AG04449 (cell line): ENCODE measurements around the gene USP21.

Experiments used
- CTCF ChIA-PET: fragments of 350-600 bp; formaldehyde crosslinking; extraction: SDS; loops from one replicate; lab custom pipeline; 2021; ENCODE audit warnings: antibody characterized with exemption; lab: Yijun Ruan, JAX
- POLR2A ChIA-PET: fragments of 400-600, 350-600 bp; formaldehyde crosslinking; extraction: SDS; loops from one replicate; lab custom pipeline; 2020; ENCODE audit warnings: antibody characterized with exemption, inconsistent platforms; lab: Yijun Ruan, JAX
- DNase-seq: peaks from one replicate; pipeline ENCODE4 v3.0.0-alpha.2; 2010; ENCODE audit warnings: low read depth, low spot score
- H3K4me3 ChIP-seq: 2 replicates; pipeline ENCODE4 v1.5.1; 2011; ENCODE audit warnings: low read depth, mild to moderate bottlenecking, control low read depth, low read length
- CTCF ChIP-seq: IDR thresholded peaks from one replicate; pipeline ENCODE4 v1.5.1; 2011; ENCODE audit warnings: mild to moderate bottlenecking, moderate library complexity, low read length, control low read depth, inconsistent platforms; ENCODE audit not compliant: insufficient read depth; ENCODE audit errors: missing control alignments

USP21 gene

GRCh38 chr1:161158316-161159010, 837 bp upstream of the USP21 start:
- CTCF ChIA-PET = interaction anchor here (2.4 to 2.9 kb wide), 3 partner anchors 8 to 25 kb away, joined by 9 to 17 read pairs (median 10); partner anchors contain the start of genes DEDD and PPOX
- no peak for DNase-seq
- H3K4me3 ChIP-seq = peak overlapping the region; percentile 90
- POLR2A ChIA-PET = interaction anchor here (1.4 kb wide), 1 partner anchor 8 kb away, joined by 4 read pairs; the partner anchor contains the start of gene PPOX
- no peak for TF ChIP-seq CTCF

GRCh38 chr1:161159913-161160243, 578 bp downstream of the USP21 start:
- ChIA-PET CTCF (interaction anchor here (2.7 kb wide), 1 partner anchor 26 kb away, joined by 9 read pairs; the partner anchor contains the start of gene DEDD), POLR2A (interaction anchor here (1.0 kb wide), 1 partner anchor 39 kb away, joined by 3 read pairs; the partner anchor contains the start of gene ADAMTS4)
- no peak for TF ChIP-seq CTCF
- no peak for DNase-seq
- peak overlapping the region; percentile 90 for H3K4me3 ChIP-seq

GRCh38 chr1:161160671-161161145, 1.4 kb downstream of the USP21 start:
- DNase-seq = no peak
- ChIA-PET CTCF (interaction anchor here (1.0 to 1.2 kb wide), 2 partner anchors 10 to 63 kb away, joined by 3 to 4 read pairs; partner anchors contain the start of gene KLHDC9), POLR2A (interaction anchor here (1.0 kb wide), 1 partner anchor 38 kb away, joined by 3 read pairs; the partner anchor contains the start of gene ADAMTS4)
- H3K4me3 ChIP-seq = no peak overlapping the region
- TF ChIP-seq CTCF = no peak

- TF ChIP-seq CTCF = no peak
- no peak overlapping the region for H3K4me3 ChIP-seq
- ChIA-PET CTCF (interaction anchor here (0.8 to 1.3 kb wide), 6 partner anchors 10 to 64 kb away, joined by 3 to 4 read pairs (median 3); partner anchors contain the start of gene KLHDC9), POLR2A (no interaction called here)
- no peak for DNase-seq
Measured at GRCh38 chr1:161161652-161162051, 2.4 kb downstream of the USP21 start.

- POLR2A ChIA-PET = no interaction called here
- H3K4me3 ChIP-seq = no peak overlapping the region
- CTCF ChIA-PET = interaction anchor here (0.6 to 1.3 kb wide), 6 partner anchors 9 to 172 kb away, joined by 3 to 4 read pairs (median 3); no protein-coding TSS in a partner anchor
- DNase-seq = no peak
- no peak for TF ChIP-seq CTCF
Measured at GRCh38 chr1:161162052-161162451, 2.8 kb downstream of the USP21 start.

GRCh38 chr1:161162806-161163205, 3.5 kb downstream of the USP21 start:
- POLR2A ChIA-PET = no interaction called here
- DNase-seq = no peak
- no peak for TF ChIP-seq CTCF
- H3K4me3 ChIP-seq = no peak overlapping the region
- CTCF ChIA-PET = interaction anchor here (0.6 to 1.3 kb wide), 2 partner anchors 9 to 172 kb away, joined by 3 read pairs; no protein-coding TSS in a partner anchor
